NOMO-1 (cell line): ENCODE data around the gene SGIP1.

ENCODE experiments used
- DNase-seq, 2 experiments: peaks; one replicate each; lab custom pipeline; 2025; ENCODE audit not compliant: unreplicated experiment in 2 of 2; lab: John Stamatoyannopoulos, UW

SGIP1 gene

GRCh38 chr1:66521721-66522365 is 12.1 kb upstream of the SGIP1 start:
- no peak for DNase-seq

- DNase-seq, result no peak
Measured at GRCh38 chr1:66523562-66523961, 10.4 kb upstream of the SGIP1 start.

- DNase-seq, result no peak
Measured at GRCh38 chr1:66525086-66525485, 8.9 kb upstream of the SGIP1 start.

GRCh38 chr1:66526036-66526435 is 7.9 kb upstream of the SGIP1 start:
- no peak for DNase-seq

GRCh38 chr1:66526991-66527390 is 7.0 kb upstream of the SGIP1 start:
- DNase-seq, result no peak

- no peak for DNase-seq
Measured at GRCh38 chr1:66527686-66528085, 6.3 kb upstream of the SGIP1 start.

GRCh38 chr1:66528580-66528979 is 5.4 kb upstream of the SGIP1 start:
- DNase-seq, result no peak

GRCh38 chr1:66532214-66532613 is 1.7 kb upstream of the SGIP1 start:
- DNase-seq, result no peak

- DNase-seq, result no peak
Measured at GRCh38 chr1:66532798-66533783, 862 bp upstream of the SGIP1 start.

- no peak for DNase-seq
Measured at GRCh38 chr1:66535061-66535460, 1.1 kb downstream of the SGIP1 start.

- DNase-seq, result no peak
Measured at GRCh38 chr1:66535853-66536252, 1.9 kb downstream of the SGIP1 start.

- no peak for DNase-seq
Measured at GRCh38 chr1:66537718-66538117, 3.8 kb downstream of the SGIP1 start.

GRCh38 chr1:66539491-66539890 is 5.5 kb downstream of the SGIP1 start:
- DNase-seq, result no peak

GRCh38 chr1:66540434-66541032 is 6.6 kb downstream of the SGIP1 start:
- no peak for DNase-seq

GRCh38 chr1:66542314-66542713 is 8.4 kb downstream of the SGIP1 start:
- no peak for DNase-seq

GRCh38 chr1:66542811-66543767 is 9.1 kb downstream of the SGIP1 start:
- no peak for DNase-seq

- DNase-seq, result no peak
Measured at GRCh38 chr1:66546047-66546810, 12.3 kb downstream of the SGIP1 start.

- DNase-seq, result no peak
Measured at GRCh38 chr1:66549017-66549416, 15.1 kb downstream of the SGIP1 start.

- DNase-seq, result no peak
Measured at GRCh38 chr1:66550243-66550642, 16.3 kb downstream of the SGIP1 start.

- no peak for DNase-seq
Measured at GRCh38 chr1:66552287-66552686, 18.3 kb downstream of the SGIP1 start.
